ENCODE results near the gene POU2AF1. TPM values are rescaled to one million over a fixed set of nuclear protein-coding genes. Genes with fewer than 3 reads are reported as not detected.

Gene POU2AF1
- total RNA-seq, 6 donors from 2014 or later, result 1.3 to 42.1 (median 4.0) TPM

DNA sequence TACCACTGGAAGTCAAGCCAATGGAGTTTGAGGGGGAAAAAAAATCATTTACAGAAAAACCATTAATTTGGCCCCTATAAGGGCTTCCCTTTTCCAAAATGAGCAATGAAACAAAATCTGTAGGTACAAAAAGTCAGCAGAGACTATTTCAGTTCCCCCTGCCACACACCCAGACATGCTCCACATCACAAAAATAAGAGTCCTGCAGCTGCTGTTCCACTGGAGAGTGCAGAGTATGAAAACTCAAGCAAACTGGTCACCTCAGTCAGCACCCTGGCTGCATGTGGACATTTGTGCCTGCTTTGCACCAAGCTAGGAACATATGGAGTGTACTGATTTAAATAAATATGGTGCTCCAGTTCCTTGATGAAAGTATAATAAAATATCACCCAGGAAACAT, 15.1 kb downstream of the POU2AF1 start:
- H3K36me3 ChIP-seq, result no peaks in the 10 kb centered on the region
- no peaks in the 10 kb centered on the region for H3K27me3 ChIP-seq
- no peak overlapping the region for H3K4me3 ChIP-seq
- no peak overlapping the region for H3K27ac ChIP-seq
- DNase-seq, result no peak
- ATAC-seq (ENCODE audit: low FRiP score in 2 of 2), result no peak
- H3K9me3 ChIP-seq, result no peaks in the 10 kb centered on the region
- TF ChIP-seq EP300 (IDR thresholded peaks at IDR 0.05) (no peak), POLR2AphosphoS5 (IDR thresholded peaks at IDR 0.05) (no peak), POLR2A (IDR thresholded peaks at IDR 0.05) (no peak)
- TF ChIP-seq, protein P1, sequence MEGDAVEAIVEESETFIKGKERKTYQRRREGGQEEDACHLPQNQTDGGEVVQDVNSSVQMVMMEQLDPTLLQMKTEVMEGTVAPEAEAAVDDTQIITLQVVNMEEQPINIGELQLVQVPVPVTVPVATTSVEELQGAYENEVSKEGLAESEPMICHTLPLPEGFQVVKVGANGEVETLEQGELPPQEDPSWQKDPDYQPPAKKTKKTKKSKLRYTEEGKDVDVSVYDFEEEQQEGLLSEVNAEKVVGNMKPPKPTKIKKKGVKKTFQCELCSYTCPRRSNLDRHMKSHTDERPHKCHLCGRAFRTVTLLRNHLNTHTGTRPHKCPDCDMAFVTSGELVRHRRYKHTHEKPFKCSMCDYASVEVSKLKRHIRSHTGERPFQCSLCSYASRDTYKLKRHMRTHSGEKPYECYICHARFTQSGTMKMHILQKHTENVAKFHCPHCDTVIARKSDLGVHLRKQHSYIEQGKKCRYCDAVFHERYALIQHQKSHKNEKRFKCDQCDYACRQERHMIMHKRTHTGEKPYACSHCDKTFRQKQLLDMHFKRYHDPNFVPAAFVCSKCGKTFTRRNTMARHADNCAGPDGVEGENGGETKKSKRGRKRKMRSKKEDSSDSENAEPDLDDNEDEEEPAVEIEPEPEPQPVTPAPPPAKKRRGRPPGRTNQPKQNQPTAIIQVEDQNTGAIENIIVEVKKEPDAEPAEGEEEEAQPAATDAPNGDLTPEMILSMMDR (IDR thresholded peaks at IDR 0.05), result no peak
- H3K4me1 ChIP-seq, result peaks cover 0 to 10% (median 0%) of the 10 kb centered on the region in 4 donors

DNA sequence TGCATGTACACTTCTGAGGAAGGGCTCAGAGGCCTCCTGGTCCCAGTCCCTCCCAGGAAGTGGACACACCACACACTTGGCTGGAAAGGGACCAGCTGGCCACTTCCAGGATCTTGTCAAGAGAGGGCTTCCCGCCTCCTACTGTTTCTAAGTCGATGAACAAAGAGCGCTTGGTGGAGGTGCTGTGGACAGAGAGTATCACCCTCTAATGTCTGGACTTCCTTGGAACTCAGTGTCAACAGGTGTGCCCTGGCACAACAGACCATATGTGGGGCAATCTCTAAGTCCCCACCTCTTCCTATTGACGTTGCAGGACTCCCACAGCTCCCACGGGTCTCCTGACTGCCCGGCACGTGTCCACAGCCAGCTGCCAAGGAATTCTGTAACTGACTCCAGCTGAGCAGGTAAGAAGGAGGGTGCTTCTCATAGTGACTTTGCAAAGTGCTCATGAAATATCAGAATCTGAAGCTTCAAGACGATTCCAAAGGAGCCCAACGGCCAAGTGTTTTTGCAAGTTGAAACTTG, 16.1 kb downstream of the POU2AF1 start:
- peak overlapping the region in 3 of 4 donors; percentile 40 to 58 (median 54) for H3K27ac ChIP-seq
- H3K27me3 ChIP-seq, result no peaks in the 10 kb centered on the region
- H3K9me3 ChIP-seq, result no peaks in the 10 kb centered on the region
- WGBS, 2 donors, result 63 to 71% methylated on average over 6 to 9 of the region's 9 CpGs
- no peak overlapping the region for H3K4me3 ChIP-seq
- DNase-seq, result peak in 1 of 2 donors; percentile 85
- peak; percentile 22 to 71 for ATAC-seq (ENCODE audit: low FRiP score in 2 of 2)
- TF ChIP-seq EP300 (IDR thresholded peaks at IDR 0.05) (peak in 1 of 4 donors; percentile 75), POLR2A (IDR thresholded peaks at IDR 0.05) (peak in 1 of 4 donors; percentile 42), POLR2AphosphoS5 (IDR thresholded peaks at IDR 0.05) (peak in 1 of 2 donors; percentile 58)
- TF ChIP-seq, protein P1 (IDR thresholded peaks at IDR 0.05), result no peak
- H3K36me3 ChIP-seq, result no peaks in the 10 kb centered on the region
- peaks cover 0 to 10% (median 0%) of the 10 kb centered on the region in 4 donors for H3K4me1 ChIP-seq

DNA sequence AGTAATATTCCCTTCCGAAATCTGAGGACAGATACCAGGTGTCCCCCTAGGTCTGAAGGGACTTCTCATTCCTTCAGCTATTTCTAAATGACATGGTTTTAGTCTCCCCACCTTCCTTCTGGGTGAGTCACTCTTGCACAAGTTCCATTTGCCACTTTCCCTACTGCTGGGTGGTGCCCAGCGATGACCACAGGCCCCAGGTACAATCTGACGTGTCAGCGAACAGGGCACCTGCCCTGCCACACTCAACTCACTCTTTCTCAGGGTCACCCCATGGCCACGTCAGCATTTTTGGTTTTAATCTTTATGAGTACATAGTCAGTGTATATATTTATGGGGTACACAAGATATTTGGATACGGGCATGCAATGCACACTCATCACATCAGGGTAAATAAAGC, 17.2 kb downstream of the POU2AF1 start:
- H3K36me3 ChIP-seq, result no peaks in the 10 kb centered on the region
- no peak overlapping the region for H3K4me3 ChIP-seq
- DNase-seq (no peak), ATAC-seq (ENCODE audit: low FRiP score in 2 of 2) (no peak)
- 91 to 92% methylated on average over 6 of the region's 6 CpGs for WGBS, 2 donors
- no peaks in the 10 kb centered on the region for H3K9me3 ChIP-seq
- no peak for TF ChIP-seq POLR2AphosphoS5 (IDR thresholded peaks at IDR 0.05)
- TF ChIP-seq EP300 (IDR thresholded peaks at IDR 0.05), result no peak
- TF ChIP-seq POLR2A (IDR thresholded peaks at IDR 0.05), result no peak
- TF ChIP-seq, protein P1 (IDR thresholded peaks at IDR 0.05), result no peak
- H3K4me1 ChIP-seq, result peaks cover 0 to 10% (median 0%) of the 10 kb centered on the region in 4 donors
- no peak overlapping the region for H3K27ac ChIP-seq
- no peaks in the 10 kb centered on the region for H3K27me3 ChIP-seq

DNA sequence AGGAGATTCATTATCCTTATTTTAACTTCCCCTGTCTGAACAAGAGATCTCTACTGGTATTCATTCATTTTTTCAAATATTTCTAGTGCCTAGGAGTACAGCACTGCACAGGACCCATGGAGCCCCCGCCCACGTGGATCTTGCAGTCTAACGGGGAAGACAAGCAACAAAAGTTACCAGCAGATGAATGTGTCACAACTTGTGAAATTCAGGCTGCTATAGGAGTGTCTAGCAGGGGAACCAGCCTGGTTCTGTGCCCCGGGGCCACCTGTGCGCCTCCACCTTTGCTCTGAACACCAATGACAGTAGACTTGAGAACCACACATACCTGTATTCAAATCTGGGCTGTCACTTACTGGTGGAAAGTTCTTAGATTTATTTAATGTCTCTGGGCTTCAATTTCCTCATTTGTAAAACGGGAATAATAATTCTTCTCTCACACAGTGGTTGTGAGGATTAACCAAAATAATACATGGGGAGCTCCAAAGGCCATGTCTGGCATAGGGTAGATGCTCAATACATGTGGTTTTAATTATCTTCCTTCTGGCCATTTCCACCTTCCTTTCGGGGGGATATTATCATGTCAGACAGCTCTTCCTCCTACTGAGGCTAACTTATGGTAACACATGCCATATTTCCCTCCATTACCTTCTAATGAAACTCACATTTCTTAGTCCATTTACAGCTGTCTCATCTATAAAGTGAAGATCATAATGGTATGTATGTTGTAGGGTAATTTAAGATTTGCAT, 17.8 kb downstream of the POU2AF1 start:
- no peak overlapping the region for H3K4me3 ChIP-seq
- no peaks in the 10 kb centered on the region for H3K27me3 ChIP-seq
- TF ChIP-seq POLR2A (IDR thresholded peaks at IDR 0.05), result no peak
- TF ChIP-seq, protein P1 (IDR thresholded peaks at IDR 0.05), result no peak
- no peak for TF ChIP-seq EP300 (IDR thresholded peaks at IDR 0.05)
- TF ChIP-seq POLR2AphosphoS5 (IDR thresholded peaks at IDR 0.05), result no peak
- no peak for DNase-seq
- no peak for ATAC-seq (ENCODE audit: low FRiP score in 2 of 2)
- 78 to 88% methylated on average over 7 of the region's 7 CpGs for WGBS, 2 donors
- no peaks in the 10 kb centered on the region for H3K9me3 ChIP-seq
- no peak overlapping the region for H3K27ac ChIP-seq
- no peaks in the 10 kb centered on the region for H3K36me3 ChIP-seq
- H3K4me1 ChIP-seq, result peaks cover 0 to 8% (median 0%) of the 10 kb centered on the region in 4 donors
